Measurements from ENCODE around the gene CBL. TPM values are rescaled to one million over a fixed set of nuclear protein-coding genes. Genes with fewer than 3 reads are reported as not detected.
A peak's percentile ranks its signal among the peaks of the same experiment; 100 is the strongest.
"Not testable (repeated sequence)": the region's sequence is repeated elsewhere in the genome, so short reads cannot be mapped to it uniquely, and the experiment has no call there.

CBL gene
- total and polyA plus RNA-seq, 12 donors, result 2.7 to 15.6 (median 8.2) TPM

DNA sequence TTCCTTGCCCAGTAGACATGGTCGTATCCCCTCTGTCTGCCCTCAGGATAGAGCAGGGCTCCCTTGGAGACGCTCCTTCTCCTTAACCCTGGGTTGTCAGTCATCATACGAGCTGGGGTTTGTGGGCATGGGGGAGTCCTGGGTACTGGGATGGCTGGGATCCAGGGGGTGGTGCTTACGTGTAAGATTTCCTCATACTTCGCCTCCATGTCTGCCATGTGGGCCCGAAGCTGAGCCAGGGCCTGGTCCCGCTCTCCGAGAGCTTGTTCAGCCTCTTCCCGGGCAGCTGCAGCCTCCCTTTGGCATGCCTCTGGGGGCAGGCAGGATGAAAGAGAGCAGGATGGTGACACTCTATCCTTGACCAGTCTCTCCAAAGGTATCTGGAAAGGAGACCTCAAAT lies 15.6 kb upstream of the CBL start:
- H3K27ac ChIP-seq, result no peak overlapping the region
- TF ChIP-seq CTCF (IDR thresholded peaks at IDR 0.05), result no peak
- no peak for ATAC-seq
- H3K4me1 ChIP-seq, result peaks cover 0 to 16% (median 0%) of the 10 kb centered on the region in 9 donors
- WGBS, 2 donors, result 81 to 83% methylated on average over 9 of the region's 9 CpGs
- no peaks in the 10 kb centered on the region for H3K9me3 ChIP-seq
- peaks cover 0 to 12% (median 4%) of the 10 kb centered on the region in 7 donors for H3K27me3 ChIP-seq
- no peaks in the 10 kb centered on the region for H3K36me3 ChIP-seq
- DNase-seq, result no peak
- no peak overlapping the region for H3K4me3 ChIP-seq
- intact Hi-C loops (cut with DNase I), result loop anchor here in 6 of 10 donors (5.0 to 10.0 kb wide), 4 partner anchors 43 to 96 kb away; partner anchors contain the start of genes ABCG4 (in 4 of the 6), C2CD2L (in 2 of the 6) and DPAGT1 (in 2 of the 6)

- not testable (repeated sequence) for ATAC-seq, H3K9me3 ChIP-seq, DNase-seq, H3K36me3 ChIP-seq, H3K27ac ChIP-seq, H3K4me3 ChIP-seq
- intact Hi-C loops (cut with DNase I), result loop anchor here in 6 of 10 donors (5.0 to 10.0 kb wide), 4 partner anchors 44 to 96 kb away; partner anchors contain the start of genes ABCG4 (in 4 of the 6), C2CD2L (in 2 of the 6) and DPAGT1 (in 2 of the 6)
- WGBS, 2 donors, result 91 to 94% methylated on average over 14 of the region's 14 CpGs
- Histone ChIP-seq H3K27me3 (peaks cover 0 to 12% (median 4%) of the 10 kb centered on the region in 7 donors), H3K4me1 (peaks cover 0 to 16% (median 0%) of the 10 kb centered on the region in 9 donors)
Observed at GRCh38 chr11:119191265-119191664, 14.9 kb upstream of the CBL start.

DNA sequence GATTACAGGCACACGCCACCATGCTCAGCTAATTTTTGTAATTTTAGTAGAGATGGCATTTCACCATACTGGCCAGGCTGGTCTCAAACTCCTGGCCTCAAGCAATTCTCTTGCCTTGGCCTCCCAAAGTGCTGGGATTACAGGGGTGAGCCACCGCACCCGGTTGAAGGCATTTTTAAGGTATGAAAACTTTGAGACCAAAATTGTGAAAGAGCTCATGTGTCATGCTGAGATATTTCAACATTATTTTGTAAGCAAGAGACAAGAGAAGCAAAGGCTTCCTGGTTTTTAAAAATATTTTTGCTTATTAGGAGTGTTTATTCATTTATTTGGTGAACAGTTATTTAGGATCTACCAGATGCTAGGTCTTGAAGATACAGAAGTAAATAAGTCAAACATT lies 14.0 kb upstream of the CBL start:
- ATAC-seq (no peak), DNase-seq (no peak)
- Histone ChIP-seq H3K36me3 (no peaks in the 10 kb centered on the region), H3K9me3 (no peaks in the 10 kb centered on the region), H3K4me3 (no peak overlapping the region), H3K4me1 (peaks cover 0 to 22% (median 0%) of the 10 kb centered on the region in 9 donors), H3K27me3 (peaks cover 0 to 7% (median 0%) of the 10 kb centered on the region in 7 donors), H3K27ac (peak overlapping the region in 1 of 10 donors; percentile 70)
- WGBS, 2 donors, result 91 to 99% methylated on average over 3 of the region's 3 CpGs
- no peak for TF ChIP-seq CTCF (IDR thresholded peaks at IDR 0.05)
- intact Hi-C loops (cut with DNase I), result loop anchor here in 6 of 10 donors (5.0 to 10.0 kb wide), 4 partner anchors 45 to 97 kb away; partner anchors contain the start of genes ABCG4 (in 4 of the 6), C2CD2L (in 2 of the 6) and DPAGT1 (in 2 of the 6)

- Histone ChIP-seq H3K27me3 (peaks cover 0 to under 1% (median 0%) of the 10 kb centered on the region in 7 donors), H3K9me3 (no peaks in the 10 kb centered on the region), H3K4me1 (peaks cover 0 to 22% (median 0%) of the 10 kb centered on the region in 9 donors), H3K27ac (peak overlapping the region in 1 of 10 donors; percentile 70), H3K36me3 (no peaks in the 10 kb centered on the region), H3K4me3 (no peak overlapping the region)
- TF ChIP-seq CTCF (IDR thresholded peaks at IDR 0.05), result no peak
- intact Hi-C loops (cut with DNase I), result loop anchor here in 6 of 10 donors (5.0 to 10.0 kb wide), 4 partner anchors 46 to 98 kb away; partner anchors contain the start of genes ABCG4 (in 4 of the 6), C2CD2L (in 2 of the 6) and DPAGT1 (in 2 of the 6)
- ATAC-seq, result no peak
- no peak for DNase-seq
- WGBS, 2 donors, result 86 to 91% methylated on average over 5 of the region's 5 CpGs
Observed at GRCh38 chr11:119193001-119193400, 13.1 kb upstream of the CBL start.

- Histone ChIP-seq H3K4me1 (peaks cover 0 to 22% (median 0%) of the 10 kb centered on the region in 9 donors), H3K27ac (no peak overlapping the region), H3K4me3 (no peak overlapping the region), H3K27me3 (no peaks in the 10 kb centered on the region), H3K9me3 (no peaks in the 10 kb centered on the region), H3K36me3 (no peaks in the 10 kb centered on the region)
- 89 to 90% methylated on average over 10 of the region's 10 CpGs for WGBS, 2 donors
- DNase-seq (no peak), ATAC-seq (no peak)
- intact Hi-C loops (cut with DNase I), result loop anchor here in 6 of 10 donors (5.0 to 10.0 kb wide), 4 partner anchors 46 to 99 kb away; partner anchors contain the start of genes ABCG4 (in 4 of the 6), C2CD2L (in 2 of the 6) and DPAGT1 (in 2 of the 6)
- no peak for TF ChIP-seq CTCF (IDR thresholded peaks at IDR 0.05)
Observed at GRCh38 chr11:119193626-119194025, 12.5 kb upstream of the CBL start.
